ENCODE results near the gene ARHGAP15. TPM values are rescaled to one million over a fixed set of nuclear protein-coding genes. Genes with fewer than 3 reads are reported as not detected.

Gene ARHGAP15
- total RNA-seq, 1 donor from 2014 or later = 0.51 TPM

DNA sequence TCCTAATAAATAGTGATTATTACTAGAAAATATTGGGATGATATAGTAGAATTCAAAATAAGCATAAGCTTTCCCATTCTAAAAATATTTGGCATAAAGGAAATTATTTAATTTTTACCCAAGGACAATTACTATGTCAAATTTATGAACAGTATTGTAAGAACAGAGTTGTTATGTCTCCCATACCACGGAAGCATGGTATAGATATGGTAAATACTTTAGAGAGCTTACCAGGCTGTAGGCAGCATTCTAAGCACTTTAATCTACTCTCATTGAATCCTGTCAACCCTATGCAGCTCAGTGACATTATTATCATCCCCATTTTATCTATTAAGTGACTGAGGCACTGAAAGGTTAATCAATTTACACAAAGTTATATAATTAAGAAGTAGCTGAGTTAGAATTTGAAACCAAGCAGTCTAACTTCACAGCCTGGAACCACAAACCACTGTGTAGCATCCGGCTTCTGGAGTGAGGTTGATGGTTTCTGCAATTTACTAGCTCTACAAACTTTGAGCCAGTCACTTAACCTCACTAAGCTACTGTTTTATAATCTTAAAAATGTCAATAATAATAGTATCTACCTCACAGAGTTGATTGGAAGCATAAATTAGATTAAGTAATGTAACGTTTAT, 323.7 kb downstream of the ARHGAP15 start:
- Mint-ChIP-seq H3K36me3 (no peaks in the 10 kb centered on the region), H3K4me3 (no peak overlapping the region), H3K4me1 (peaks cover 17% of the 10 kb centered on the region), H3K27me3 (ENCODE audit: low read depth) (no peaks in the 10 kb centered on the region), H3K27ac (no peak overlapping the region), H3K9me3 (peaks cover 10% of the 10 kb centered on the region)
- no peak for DNase-seq (ENCODE audit: low spot score in 2 of 2, unreplicated experiment in 2 of 2)
- TF ChIP-seq, protein P1, sequence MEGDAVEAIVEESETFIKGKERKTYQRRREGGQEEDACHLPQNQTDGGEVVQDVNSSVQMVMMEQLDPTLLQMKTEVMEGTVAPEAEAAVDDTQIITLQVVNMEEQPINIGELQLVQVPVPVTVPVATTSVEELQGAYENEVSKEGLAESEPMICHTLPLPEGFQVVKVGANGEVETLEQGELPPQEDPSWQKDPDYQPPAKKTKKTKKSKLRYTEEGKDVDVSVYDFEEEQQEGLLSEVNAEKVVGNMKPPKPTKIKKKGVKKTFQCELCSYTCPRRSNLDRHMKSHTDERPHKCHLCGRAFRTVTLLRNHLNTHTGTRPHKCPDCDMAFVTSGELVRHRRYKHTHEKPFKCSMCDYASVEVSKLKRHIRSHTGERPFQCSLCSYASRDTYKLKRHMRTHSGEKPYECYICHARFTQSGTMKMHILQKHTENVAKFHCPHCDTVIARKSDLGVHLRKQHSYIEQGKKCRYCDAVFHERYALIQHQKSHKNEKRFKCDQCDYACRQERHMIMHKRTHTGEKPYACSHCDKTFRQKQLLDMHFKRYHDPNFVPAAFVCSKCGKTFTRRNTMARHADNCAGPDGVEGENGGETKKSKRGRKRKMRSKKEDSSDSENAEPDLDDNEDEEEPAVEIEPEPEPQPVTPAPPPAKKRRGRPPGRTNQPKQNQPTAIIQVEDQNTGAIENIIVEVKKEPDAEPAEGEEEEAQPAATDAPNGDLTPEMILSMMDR (IDR thresholded peaks at IDR 0.05; ENCODE audit: unreplicated experiment) = no peak

DNA sequence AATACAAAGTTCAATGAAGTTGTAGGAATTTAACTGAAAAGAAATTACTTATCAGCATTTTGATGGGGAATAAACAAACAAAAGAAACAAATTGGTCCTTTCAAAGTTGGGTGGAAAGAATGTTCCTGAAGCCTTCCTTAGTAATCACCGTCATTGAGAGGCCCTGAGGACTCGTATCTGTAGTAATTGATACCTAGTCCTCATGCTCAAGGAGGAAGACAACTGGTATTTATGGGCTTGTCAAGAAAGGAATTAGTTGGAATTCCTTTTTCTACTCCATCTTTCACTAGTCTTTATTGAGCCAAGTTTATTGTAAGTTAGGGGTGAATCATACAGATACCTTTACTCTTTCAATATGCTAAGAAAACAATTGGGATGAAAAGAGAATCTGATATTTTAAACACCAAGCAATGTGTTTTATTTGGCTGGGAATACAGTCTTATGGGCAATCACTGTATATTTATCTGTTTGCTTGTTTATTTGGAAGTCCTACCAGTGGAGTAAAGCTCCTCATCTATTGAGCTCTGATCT, 324.8 kb downstream of the ARHGAP15 start:
- TF ChIP-seq, protein P1 (IDR thresholded peaks at IDR 0.05; ENCODE audit: unreplicated experiment) = no peak

GRCh38 chr2:143455317-143455716, 326.1 kb downstream of the ARHGAP15 start:
- Mint-ChIP-seq H3K36me3 (peaks cover 3% of the 10 kb centered on the region), H3K4me1 (peaks cover 18% of the 10 kb centered on the region)

More for the DNA sequence above, 324.8 kb downstream of the ARHGAP15 start:
- Mint-ChIP-seq H3K4me1 (peaks cover 17% of the 10 kb centered on the region), H3K27me3 (ENCODE audit: low read depth) (no peaks in the 10 kb centered on the region), H3K36me3 (peaks cover 3% of the 10 kb centered on the region), H3K9me3 (peaks cover 15% of the 10 kb centered on the region), H3K27ac (no peak overlapping the region), H3K4me3 (no peak overlapping the region)
- no peak for DNase-seq (ENCODE audit: low spot score in 2 of 2, unreplicated experiment in 2 of 2)

GRCh38 chr2:143458258-143459190, 329.3 kb downstream of the ARHGAP15 start:
- Mint-ChIP-seq H3K36me3 (peaks cover 3% of the 10 kb centered on the region), H3K4me1 (peaks cover 6% of the 10 kb centered on the region), H3K27me3 (ENCODE audit: low read depth) (no peaks in the 10 kb centered on the region), H3K4me3 (no peak overlapping the region), H3K27ac (no peak overlapping the region), H3K9me3 (peaks cover 22% of the 10 kb centered on the region)
- DNase-seq (ENCODE audit: low spot score in 2 of 2, unreplicated experiment in 2 of 2) = no peak
- TF ChIP-seq, protein P1 (IDR thresholded peaks at IDR 0.05; ENCODE audit: unreplicated experiment) = no peak

More at GRCh38 chr2:143455317-143455716, 326.1 kb downstream of the ARHGAP15 start:
- TF ChIP-seq, protein P1 (IDR thresholded peaks at IDR 0.05; ENCODE audit: unreplicated experiment) = no peak
- no peak overlapping the region for H3K4me3 Mint-ChIP-seq
- DNase-seq (ENCODE audit: low spot score in 2 of 2, unreplicated experiment in 2 of 2) = no peak
- H3K27me3 Mint-ChIP-seq (ENCODE audit: low read depth) = no peaks in the 10 kb centered on the region
- H3K27ac Mint-ChIP-seq = no peak overlapping the region
- peaks cover 15% of the 10 kb centered on the region for H3K9me3 Mint-ChIP-seq

- no peak for DNase-seq (ENCODE audit: low spot score in 2 of 2, unreplicated experiment in 2 of 2)
- no peak overlapping the region for H3K27ac Mint-ChIP-seq
- H3K9me3 Mint-ChIP-seq = peaks cover 14% of the 10 kb centered on the region
- TF ChIP-seq, protein P1 (IDR thresholded peaks at IDR 0.05; ENCODE audit: unreplicated experiment) = no peak
- peaks cover 6% of the 10 kb centered on the region for H3K4me1 Mint-ChIP-seq
- H3K27me3 Mint-ChIP-seq (ENCODE audit: low read depth) = no peaks in the 10 kb centered on the region
- peaks cover 3% of the 10 kb centered on the region for H3K36me3 Mint-ChIP-seq
- H3K4me3 Mint-ChIP-seq = no peak overlapping the region
These were observed 331.2 kb downstream of the ARHGAP15 start for GRCh38 chr2:143460382-143460781.

Data from mesothelial cell of epicardium (in vitro differentiated cells).